ENCODE data around the gene ANXA8L1. TPM values are rescaled to one million over a fixed set of nuclear protein-coding genes. Genes with fewer than 3 reads are reported as not detected.
"Not testable (repeated sequence)": the region's sequence is repeated elsewhere in the genome, so short reads cannot be mapped to it uniquely, and the experiment has no call there.

The ANXA8L1 gene
- total RNA-seq, 4 donors from 2014 or later = 232 to 368 (median 307) TPM

DNA sequence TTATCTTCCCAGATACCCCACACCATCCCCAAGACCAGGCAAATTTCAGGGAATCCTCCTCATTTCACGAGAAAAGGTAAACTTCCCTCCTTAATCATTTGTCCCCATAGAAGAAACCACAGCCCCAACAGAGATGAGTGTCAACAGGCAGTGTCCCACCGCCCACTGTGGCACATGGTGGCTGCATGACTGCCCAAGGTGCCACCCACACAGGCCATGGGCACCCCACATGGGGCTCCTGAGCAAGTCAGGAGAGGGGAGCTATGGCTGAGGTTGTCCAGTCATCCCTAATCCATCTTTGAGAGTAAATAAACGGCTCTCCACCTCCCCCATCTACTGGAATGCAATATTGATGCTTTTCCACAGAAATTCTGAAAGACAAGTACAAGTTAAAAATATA lies 44.7 kb upstream of the ANXA8L1 start:
- no peak overlapping the region for H3K4me3 ChIP-seq (ENCODE audit: low read depth, poor library complexity, severe bottlenecking)
- intact Hi-C loops (cut with DNase I; ENCODE audit: low total_unique reads) = no loop called here
- TF ChIP-seq POLR2A (IDR thresholded peaks at IDR 0.05) (no peak), CTCF (IDR thresholded peaks at IDR 0.05) (no peak)
- no peak for DNase-seq (ENCODE audit: low spot score in 2 of 2)
- WGBS, 2 donors = 88 to 93% methylated on average over 3 of the region's 3 CpGs

DNA sequence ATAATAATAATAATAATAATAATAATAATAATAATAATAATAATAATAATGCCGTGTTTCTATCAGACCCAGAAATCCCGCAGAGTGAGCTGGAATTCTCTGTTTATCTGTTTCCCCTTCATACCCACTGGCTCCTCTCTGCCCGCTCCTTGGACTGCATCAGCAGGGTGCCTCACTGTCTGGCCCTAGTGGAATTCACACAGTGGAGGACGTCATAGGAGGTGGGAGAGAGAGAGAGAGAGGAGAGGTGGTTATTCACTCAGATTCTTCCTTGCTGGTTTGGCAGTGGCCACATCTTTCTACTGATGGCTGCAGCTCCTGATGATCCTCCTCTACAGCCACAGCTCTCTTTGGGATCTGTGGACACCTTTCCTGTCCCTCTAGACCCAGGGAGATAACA lies 10.1 kb upstream of the ANXA8L1 start:
- intact Hi-C loops (cut with DNase I; ENCODE audit: low total_unique reads); H3K4me3 ChIP-seq (ENCODE audit: low read depth, poor library complexity, severe bottlenecking); DNase-seq (ENCODE audit: low spot score in 2 of 2): not testable (repeated sequence)
- 84% methylated on average over 4 of the region's 4 CpGs; no CpG with 5 or more reads in 1 of the 2 donors for WGBS, 2 donors

DNA sequence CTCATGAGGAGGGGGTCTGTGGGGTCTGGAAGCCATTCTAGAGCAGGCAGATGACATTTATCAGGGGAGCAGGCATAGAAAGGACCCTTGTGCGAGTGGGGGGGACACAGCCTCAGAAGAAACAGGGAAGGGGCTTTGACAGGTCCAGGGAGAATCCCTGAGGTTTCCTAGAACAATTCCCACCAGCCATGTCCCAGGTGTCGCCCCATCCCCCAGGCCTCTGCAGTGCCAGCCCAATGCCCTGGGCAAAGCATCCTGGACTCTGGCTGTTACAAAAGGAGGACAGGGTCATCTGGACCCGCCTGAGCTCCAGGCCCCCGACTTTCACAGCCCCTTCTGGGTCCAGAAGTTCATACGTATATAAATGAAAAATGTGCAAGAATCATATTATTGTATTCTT lies 8.4 kb upstream of the ANXA8L1 start:
- intact Hi-C loops (cut with DNase I; ENCODE audit: low total_unique reads); DNase-seq (ENCODE audit: low spot score in 2 of 2): not testable (repeated sequence)
- 83 to 94% methylated on average over 1 to 2 of the region's 5 CpGs for WGBS, 2 donors

DNA sequence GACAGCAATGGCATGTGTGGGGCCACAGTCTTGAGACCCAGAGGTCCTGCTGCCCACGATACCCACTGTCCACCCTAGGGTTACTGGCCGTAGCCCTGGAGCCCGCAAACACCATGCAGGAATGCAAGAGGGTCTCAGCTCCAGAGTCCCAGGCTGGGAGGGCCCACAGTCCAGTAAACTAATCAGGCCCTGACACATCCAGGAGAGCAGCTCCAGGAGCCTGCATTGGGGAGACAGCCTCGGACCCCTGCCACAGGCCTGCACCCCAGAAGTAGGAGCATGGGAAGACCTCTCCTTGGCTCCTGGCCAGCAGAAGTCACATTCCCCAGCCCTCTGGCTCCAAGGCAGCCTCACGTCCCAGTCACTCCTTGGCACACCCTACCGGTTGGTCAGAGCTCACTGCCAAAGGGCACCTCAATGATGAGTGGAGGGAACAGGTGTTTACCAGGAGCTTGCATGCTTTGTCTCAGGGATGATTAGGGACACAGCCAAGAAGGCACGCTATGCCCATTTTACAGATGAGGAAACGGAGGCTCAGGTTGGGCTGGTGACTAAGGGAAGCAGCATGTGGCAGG lies 7.8 kb upstream of the ANXA8L1 start:
- 84% methylated on average over 3 of the region's 8 CpGs; no CpG with 5 or more reads in 1 of the 2 donors for WGBS, 2 donors
- intact Hi-C loops (cut with DNase I; ENCODE audit: low total_unique reads); H3K4me3 ChIP-seq (ENCODE audit: low read depth, poor library complexity, severe bottlenecking): not testable (repeated sequence)
- DNase-seq (ENCODE audit: low spot score in 2 of 2) = peak in 1 of 2 donors; percentile 78

More for the DNA sequence above, 8.4 kb upstream of the ANXA8L1 start:
- not testable (repeated sequence) for H3K4me3 ChIP-seq (ENCODE audit: low read depth, poor library complexity, severe bottlenecking)

DNA sequence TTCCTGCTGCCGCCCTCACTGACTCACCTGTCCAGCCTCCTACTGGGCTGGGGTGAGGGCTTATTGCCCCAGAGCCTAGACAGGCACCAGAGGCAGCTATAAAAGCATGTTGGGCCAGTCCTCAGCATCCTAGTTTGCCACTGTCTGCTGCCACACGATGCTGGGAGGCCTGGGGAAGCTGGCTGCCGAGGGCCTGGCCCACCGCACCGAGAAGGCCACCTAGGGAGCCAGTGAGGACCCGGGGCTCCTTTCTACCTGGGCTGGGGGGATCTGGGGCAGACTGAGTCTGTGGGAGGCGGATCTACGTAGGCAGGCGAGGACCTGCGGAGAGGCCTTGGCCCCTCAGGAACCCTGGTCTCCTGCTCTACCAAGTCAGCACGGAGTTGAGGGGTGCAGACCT lies 6.6 kb upstream of the ANXA8L1 start:
- not testable (repeated sequence) for H3K4me3 ChIP-seq (ENCODE audit: low read depth, poor library complexity, severe bottlenecking); DNase-seq (ENCODE audit: low spot score in 2 of 2)

DNA sequence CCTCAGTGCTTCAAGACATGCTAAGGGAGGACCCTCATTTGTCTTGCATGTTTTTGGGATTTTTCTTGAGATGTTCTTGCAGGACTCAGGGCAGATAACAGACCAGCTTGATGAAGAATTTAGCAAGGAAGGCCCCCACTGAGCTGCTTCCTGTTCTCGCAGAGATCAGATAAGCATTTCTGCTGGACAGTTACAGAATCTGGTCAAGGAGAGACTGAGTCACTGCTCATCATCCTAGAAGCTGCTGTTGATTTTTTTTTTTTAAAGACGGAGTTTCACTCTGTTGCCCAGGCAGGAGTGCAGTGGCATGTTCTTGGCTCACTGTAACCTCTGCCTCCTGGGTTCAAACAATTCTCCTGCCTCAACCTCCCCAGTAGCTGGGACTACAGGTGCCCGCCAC lies 1.2 kb upstream of the ANXA8L1 start:
- intact Hi-C loops (cut with DNase I; ENCODE audit: low total_unique reads); DNase-seq (ENCODE audit: low spot score in 2 of 2); H3K4me3 ChIP-seq (ENCODE audit: low read depth, poor library complexity, severe bottlenecking): not testable (repeated sequence)
- WGBS, 2 donors = 49 to 75% methylated on average over 2 to 3 of the region's 3 CpGs

More for the DNA sequence above, 6.6 kb upstream of the ANXA8L1 start:
- 86% methylated on average over 8 of the region's 11 CpGs; no CpG with 5 or more reads in 1 of the 2 donors for WGBS, 2 donors
- intact Hi-C loops (cut with DNase I; ENCODE audit: low total_unique reads) = not testable (repeated sequence)

DNA sequence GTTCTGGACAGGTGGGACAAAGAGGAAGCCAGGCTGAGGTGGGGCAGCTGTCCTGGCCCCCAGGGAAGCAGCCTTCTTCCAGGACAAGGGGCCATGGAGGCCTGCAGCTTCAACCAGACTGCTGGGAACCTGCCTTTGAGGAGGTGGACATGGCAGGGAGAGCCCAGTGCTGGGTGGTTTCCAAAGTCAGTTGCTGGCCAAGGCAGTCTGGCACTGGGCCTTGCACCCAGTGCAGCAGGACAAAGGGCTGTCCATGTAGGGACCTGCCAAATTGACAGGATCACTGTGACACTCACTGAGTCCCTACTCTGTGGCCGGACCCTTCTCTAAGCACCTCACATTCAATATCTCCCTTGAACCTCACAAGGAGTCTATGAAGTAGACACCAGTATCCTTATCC lies 1.4 kb downstream of the ANXA8L1 start:
- WGBS, 2 donors = no CpG with 5 or more reads among the region's 1 CpG
- intact Hi-C loops (cut with DNase I; ENCODE audit: low total_unique reads) = not testable (repeated sequence)

DNA sequence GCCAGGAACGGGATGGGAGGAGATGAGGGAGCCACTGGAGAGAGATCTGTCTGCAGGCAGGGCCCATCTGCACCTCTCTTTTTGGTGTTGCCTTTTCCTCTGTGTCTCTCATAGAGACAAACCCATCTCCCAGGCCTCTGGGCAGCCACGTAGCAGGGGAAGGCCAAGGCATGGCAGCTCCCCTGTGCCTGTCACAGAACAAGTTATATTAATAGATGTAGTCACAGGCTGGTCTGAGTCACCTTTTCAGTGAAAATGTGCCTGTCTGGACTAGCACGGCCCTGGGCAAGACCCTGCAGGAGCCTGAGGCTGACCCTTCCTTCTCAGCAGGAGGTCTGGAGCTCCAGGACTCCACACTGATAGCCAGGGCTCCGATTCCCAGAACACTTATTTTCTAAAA lies 2.1 kb downstream of the ANXA8L1 start:
- H3K4me3 ChIP-seq (ENCODE audit: low read depth, poor library complexity, severe bottlenecking); intact Hi-C loops (cut with DNase I; ENCODE audit: low total_unique reads); DNase-seq (ENCODE audit: low spot score in 2 of 2): not testable (repeated sequence)
- 86% methylated on average over 1 of the region's 4 CpGs; no CpG with 5 or more reads in 1 of the 2 donors for WGBS, 2 donors

More for the DNA sequence above, 1.4 kb downstream of the ANXA8L1 start:
- not testable (repeated sequence) for DNase-seq (ENCODE audit: low spot score in 2 of 2); H3K4me3 ChIP-seq (ENCODE audit: low read depth, poor library complexity, severe bottlenecking)

DNA sequence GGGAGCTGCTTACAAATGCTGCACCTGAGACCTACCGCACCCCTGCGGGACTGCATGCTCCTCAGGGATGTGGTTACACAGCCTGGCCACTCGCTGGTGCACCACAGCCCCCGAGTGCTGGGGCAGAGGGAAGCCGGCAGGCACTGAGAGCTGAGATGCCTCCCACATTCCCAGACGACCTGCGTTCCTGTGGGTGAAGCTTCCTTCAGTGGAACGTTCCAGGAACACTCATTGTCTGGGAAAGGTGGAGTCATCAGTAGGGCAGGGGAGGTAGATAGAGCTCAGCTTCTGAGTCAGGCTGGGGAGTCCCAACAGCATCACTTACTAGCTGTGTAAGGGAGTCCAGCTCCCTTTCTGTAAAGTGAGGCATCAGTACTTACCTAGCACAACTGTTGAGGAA lies 2.5 kb downstream of the ANXA8L1 start:
- H3K4me3 ChIP-seq (ENCODE audit: low read depth, poor library complexity, severe bottlenecking); DNase-seq (ENCODE audit: low spot score in 2 of 2); intact Hi-C loops (cut with DNase I; ENCODE audit: low total_unique reads): not testable (repeated sequence)
- 60% methylated on average over 2 of the region's 8 CpGs; no CpG with 5 or more reads in 1 of the 2 donors for WGBS, 2 donors

- DNase-seq (ENCODE audit: low spot score in 2 of 2); intact Hi-C loops (cut with DNase I; ENCODE audit: low total_unique reads); H3K4me3 ChIP-seq (ENCODE audit: low read depth, poor library complexity, severe bottlenecking): not testable (repeated sequence)
- 20 to 79% methylated on average over 1 to 2 of the region's 5 CpGs for WGBS, 2 donors
These were observed 3.8 kb downstream of the ANXA8L1 start for GRCh38 chr10:46379233-46379848.

DNA sequence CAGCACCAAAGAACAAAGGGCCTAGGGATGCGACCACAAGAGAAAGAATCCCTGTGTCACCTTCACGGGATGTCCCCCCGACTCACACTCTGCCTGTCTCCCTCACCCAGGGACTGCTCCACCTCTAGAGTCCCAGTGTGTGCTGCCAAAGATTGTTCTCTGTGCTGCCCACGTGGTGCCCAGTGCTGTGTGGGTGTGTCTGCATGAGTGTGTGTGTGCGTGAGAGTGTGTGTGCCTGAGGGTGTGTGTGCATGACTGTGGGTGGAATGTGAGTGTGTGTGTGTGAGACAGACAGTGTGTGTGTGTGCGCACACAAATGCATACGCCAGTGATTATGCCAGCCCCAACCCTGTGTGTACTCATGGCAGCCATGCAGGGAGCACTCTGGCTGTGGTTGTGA lies 10.3 kb downstream of the ANXA8L1 start:
- H3K4me3 ChIP-seq (ENCODE audit: low read depth, poor library complexity, severe bottlenecking); DNase-seq (ENCODE audit: low spot score in 2 of 2); intact Hi-C loops (cut with DNase I; ENCODE audit: low total_unique reads): not testable (repeated sequence)
- WGBS, 2 donors = no CpG with 5 or more reads among the region's 7 CpGs

DNA sequence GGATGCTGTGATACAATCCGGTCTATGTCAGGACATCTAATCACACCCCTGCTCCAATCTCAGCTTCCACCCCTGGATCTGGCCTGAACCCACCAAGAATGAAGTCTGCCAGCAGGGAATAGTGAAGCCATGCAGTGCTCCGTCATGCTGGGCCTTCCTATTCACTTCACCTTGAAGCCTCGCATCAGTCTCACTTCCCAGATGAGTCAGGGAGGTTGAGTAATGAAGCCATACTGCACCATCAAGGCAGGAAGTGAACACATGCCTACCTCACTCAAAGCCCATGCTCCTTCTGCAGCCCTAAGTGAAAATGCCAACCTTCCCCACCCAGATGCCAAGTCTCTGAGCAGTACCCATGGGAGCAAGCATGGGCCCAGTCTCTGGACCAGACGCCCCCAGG lies 11.1 kb downstream of the ANXA8L1 start:
- DNase-seq (ENCODE audit: low spot score in 2 of 2); intact Hi-C loops (cut with DNase I; ENCODE audit: low total_unique reads); H3K4me3 ChIP-seq (ENCODE audit: low read depth, poor library complexity, severe bottlenecking): not testable (repeated sequence)
- WGBS, 2 donors = no CpG with 5 or more reads among the region's 4 CpGs

DNA sequence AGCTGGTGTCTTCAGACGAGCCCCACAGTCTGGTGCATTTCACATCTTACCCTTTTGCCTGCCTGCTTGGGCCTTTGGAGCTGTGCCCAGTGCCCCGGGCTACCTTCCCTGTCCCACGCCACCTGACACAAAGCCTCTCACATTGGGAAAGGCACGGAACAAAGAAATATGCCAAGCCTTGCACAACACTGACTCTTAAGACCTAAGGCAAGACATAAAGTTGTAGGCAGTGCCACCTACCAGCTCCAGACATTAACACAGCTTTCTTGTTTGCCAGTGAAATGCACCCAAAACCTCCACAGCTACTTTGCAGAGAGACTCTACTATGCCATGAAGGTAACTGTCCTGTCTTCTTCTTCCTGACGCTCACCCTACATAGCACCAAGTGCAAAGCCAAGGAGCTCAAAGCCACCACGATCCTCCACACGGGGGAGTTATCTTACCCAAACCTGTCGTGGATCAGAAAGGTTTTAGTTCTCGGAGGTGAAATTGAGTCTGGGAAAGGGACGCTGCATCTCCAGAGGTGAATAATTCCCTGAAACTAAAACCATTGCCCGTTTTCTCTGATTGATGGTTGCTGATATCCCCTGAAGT lies 11.8 kb downstream of the ANXA8L1 start:
- no CpG with 5 or more reads among the region's 11 CpGs for WGBS, 2 donors
- intact Hi-C loops (cut with DNase I; ENCODE audit: low total_unique reads); H3K4me3 ChIP-seq (ENCODE audit: low read depth, poor library complexity, severe bottlenecking); DNase-seq (ENCODE audit: low spot score in 2 of 2): not testable (repeated sequence)

GRCh38 chr10:46391422-46391821 lies 15.8 kb downstream of the ANXA8L1 start:
- H3K4me3 ChIP-seq (ENCODE audit: low read depth, poor library complexity, severe bottlenecking); intact Hi-C loops (cut with DNase I; ENCODE audit: low total_unique reads); DNase-seq (ENCODE audit: low spot score in 2 of 2): not testable (repeated sequence)
- WGBS, 2 donors = no CpG with 5 or more reads among the region's 6 CpGs

Measured in lower leg skin (tissue), 4 donors.